Midbrain (tissue), 1 donor: ENCODE results near the gene C15orf39.
"Not testable (repeated sequence)": the region's sequence is repeated elsewhere in the genome, so short reads cannot be mapped to it uniquely, and the experiment has no call there.

Source experiments
- DNase-seq: peaks from one replicate; lab custom pipeline; 2025; lab: John Stamatoyannopoulos, UW

The C15orf39 gene

DNA sequence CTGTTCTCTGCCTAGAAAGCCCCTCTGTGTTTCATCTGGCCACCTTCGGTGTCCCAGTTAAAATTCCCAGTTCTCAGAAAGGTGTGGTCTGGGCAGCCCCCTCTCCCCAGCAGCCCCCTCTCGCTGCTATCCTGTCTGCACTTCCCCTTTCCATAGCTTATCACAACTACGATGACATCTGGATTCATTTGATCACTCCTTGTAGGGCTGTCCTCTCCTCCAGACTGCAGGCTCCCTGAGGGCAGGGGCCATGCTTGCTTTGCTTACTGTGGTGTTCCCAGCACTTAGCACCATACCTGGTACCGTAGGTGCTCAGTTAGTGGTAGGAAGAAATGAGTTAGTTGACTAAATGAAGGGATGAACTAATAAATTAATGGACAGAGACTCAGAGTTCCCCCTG lies 30.2 kb downstream of the C15orf39 start:
- DNase-seq, result no peak

- DNase-seq, result no peak
These were observed 30.7 kb downstream of the C15orf39 start for GRCh38 chr15:75232252-75232813.

- DNase-seq, result no peak
These were observed 31.3 kb downstream of the C15orf39 start for GRCh38 chr15:75232826-75233503.

DNA sequence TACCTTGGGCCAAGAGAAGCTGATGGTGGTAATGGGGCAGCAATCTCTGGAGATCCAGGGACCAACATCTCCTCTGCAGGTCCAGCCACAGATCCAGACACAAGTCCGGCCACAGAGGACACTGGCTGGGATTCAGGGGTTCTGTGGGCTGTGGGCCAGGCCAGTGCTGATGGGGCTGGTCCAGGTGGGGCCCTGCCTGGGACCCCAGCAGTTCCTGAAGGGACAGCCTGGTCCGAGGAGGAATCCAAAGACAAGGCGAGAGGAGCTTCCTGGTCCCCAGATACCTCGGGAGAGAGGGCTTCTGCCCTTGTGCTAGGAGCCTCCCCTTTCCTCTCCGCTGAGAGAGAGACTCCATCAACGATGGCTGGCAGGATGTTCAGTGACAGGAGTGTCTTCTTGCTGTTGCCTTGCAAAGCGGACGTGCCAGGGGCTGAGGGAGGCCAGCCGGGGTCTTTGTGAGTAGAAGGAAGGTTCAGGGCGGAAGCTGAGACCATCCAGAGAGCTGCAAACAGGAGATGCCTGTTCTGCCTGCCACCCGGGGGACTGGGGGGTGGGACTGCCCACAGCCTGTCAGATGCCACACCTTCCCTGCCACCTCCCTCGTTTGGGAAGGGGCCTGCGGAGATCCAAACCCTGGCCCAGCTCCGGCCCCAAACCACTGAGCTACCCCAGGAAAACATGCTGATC lies 32.0 kb downstream of the C15orf39 start:
- no peak for DNase-seq

DNA sequence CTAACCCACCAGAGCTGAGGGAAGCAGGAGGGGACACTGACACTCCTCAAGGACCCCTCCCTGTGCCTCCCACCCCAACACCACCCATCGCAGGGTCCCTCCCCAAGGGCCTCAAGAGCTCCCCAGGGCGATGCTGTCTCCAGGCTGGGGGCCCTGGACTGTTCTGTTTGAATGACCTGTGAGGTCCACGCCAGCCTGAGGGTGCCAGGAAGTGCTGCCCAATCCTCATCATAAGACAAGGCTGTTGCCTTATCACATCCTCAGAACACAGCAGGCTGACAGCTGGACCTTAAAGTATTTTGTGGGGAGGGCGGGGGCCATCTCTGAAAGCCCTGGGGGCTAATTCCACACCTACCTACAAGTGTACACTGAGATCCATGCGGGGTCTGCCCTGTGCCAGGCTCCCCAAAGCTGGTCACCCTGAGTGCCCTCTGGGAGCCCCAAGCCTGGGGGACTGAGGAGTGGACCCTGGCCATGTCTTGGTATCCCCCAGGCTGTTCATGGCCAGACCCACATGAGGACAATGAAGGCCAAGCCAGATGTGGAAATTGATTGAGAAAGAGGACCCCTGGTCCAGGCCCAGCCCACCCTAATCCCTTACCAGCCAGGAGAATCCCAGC lies 32.6 kb downstream of the C15orf39 start:
- no peak for DNase-seq

GRCh38 chr15:75235051-75235673 lies 33.5 kb downstream of the C15orf39 start:
- no peak for DNase-seq

- no peak for DNase-seq
These were observed 34.4 kb downstream of the C15orf39 start for GRCh38 chr15:75235760-75236729.

DNA sequence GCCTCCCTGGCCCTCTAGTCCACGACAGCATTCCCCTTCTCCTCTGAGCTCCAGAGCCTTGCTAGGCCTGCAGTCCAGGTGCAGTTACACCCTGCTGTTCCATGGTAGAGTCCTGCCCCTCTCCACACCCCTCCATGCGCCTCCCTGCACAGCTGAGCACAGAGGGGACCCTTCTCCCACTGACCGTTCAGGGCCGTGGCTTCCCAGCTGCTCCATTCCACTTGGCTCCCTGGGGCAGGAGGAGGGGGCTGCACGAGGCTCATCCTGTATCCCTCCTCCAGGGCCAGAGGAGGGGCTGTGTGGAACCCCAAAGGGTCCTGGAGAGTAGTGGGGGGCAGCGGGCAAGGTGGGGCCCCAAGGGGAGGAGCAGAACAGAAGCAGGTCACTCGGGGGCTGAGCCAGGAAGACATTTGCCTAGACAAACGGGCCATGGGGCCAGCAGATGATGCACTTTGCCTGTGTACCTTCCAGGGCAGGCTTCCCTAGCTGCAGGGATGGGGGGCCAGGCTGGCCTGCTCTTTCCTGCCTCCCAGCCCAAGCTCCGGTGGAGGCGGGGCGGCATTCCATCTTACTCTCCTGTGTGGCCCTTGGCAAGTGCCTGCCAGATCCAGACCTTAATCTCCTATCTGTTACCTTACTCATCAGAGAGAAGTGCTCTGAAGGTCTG lies 35.8 kb downstream of the C15orf39 start:
- DNase-seq, result no peak

DNA sequence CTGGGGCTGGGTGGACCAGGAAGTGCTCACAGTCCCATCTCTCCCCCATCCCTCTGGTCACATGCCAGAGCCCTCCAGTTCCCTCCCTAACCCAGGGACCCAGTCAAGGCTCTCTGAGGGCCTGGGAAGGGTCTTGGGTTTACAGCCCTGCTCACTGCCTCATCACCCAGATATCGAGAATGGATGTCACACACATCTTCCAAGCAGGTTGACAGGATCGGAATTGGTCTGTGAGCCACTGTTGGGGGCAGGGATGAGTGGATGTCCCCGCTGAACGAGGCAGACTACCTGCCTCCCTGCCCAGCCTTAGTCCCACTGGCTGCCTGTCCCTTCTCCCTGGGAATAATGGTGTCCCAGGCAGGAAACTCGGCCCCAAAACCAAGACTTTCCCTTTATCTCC lies 36.5 kb downstream of the C15orf39 start:
- DNase-seq, result no peak

GRCh38 chr15:75245741-75246140 lies 44.1 kb downstream of the C15orf39 start:
- DNase-seq, result not testable (repeated sequence)

GRCh38 chr15:75248991-75249390 lies 47.3 kb downstream of the C15orf39 start:
- not testable (repeated sequence) for DNase-seq

- no peak for DNase-seq
These were observed 48.0 kb downstream of the C15orf39 start for GRCh38 chr15:75249726-75250125.

DNA sequence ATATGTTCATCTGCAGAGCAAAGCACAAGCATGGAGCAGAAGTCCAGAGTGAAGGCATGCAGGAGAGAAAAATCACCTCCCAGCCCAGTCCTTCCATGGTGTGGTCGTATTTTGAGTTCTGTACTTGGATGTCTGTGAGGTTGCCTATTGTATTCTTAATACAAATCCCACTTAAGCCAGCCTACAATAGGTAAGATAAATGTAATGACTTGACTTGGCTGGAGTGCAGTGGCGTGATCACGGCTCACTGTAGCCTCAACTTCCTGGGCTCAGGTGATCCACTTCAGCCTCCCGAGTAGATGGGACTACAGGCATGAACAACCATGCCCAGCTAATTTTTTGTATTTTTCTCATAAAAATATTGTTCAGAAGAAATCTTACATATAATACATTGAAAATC lies 49.7 kb downstream of the C15orf39 start:
- not testable (repeated sequence) for DNase-seq

DNA sequence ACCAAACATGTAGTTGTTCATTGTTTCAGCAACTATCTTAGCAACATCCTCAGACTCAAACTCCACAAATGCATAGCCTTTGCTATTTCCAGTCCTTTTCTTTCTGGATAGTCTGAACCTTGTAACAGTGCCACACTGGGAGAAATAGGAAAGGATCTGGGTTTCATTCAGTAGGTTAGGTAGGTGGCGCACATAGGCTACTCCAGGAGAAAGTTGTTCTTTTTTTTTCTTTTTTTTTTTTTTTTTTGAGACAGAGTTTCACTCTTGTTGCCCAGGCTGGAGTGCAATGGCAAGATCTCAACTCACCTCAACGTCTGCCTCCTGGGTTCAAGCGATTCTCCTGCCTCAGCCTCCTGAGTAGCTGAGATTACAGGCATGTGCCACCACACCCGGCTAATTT lies 50.6 kb downstream of the C15orf39 start:
- DNase-seq, result not testable (repeated sequence)

DNA sequence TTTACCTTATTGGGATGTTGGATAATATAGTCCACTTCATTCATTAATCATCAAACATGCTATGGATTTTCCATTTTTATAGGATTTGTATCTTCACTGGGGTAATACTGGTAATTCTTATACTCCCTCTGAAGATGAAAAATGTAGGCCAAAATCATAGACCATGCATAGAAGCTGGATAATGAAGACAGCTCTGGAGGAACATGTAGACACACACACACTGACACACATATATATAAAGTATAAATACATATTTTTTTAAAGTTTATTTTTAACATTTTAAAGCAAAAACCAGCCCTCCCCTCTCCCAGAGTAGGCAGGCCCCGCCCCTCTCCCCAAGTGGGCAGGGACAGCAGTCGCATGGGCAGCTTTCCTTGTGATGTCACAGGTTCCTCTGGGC lies 56.4 kb downstream of the C15orf39 start, which contains the start of gene GOLGA6C:
GOLGA6C (plus strand) TSS at position 301 of the 400 bp plus-strand sequence. CDS start 265 bp downstream, outside the sequence.
- DNase-seq, result not testable (repeated sequence)

DNA sequence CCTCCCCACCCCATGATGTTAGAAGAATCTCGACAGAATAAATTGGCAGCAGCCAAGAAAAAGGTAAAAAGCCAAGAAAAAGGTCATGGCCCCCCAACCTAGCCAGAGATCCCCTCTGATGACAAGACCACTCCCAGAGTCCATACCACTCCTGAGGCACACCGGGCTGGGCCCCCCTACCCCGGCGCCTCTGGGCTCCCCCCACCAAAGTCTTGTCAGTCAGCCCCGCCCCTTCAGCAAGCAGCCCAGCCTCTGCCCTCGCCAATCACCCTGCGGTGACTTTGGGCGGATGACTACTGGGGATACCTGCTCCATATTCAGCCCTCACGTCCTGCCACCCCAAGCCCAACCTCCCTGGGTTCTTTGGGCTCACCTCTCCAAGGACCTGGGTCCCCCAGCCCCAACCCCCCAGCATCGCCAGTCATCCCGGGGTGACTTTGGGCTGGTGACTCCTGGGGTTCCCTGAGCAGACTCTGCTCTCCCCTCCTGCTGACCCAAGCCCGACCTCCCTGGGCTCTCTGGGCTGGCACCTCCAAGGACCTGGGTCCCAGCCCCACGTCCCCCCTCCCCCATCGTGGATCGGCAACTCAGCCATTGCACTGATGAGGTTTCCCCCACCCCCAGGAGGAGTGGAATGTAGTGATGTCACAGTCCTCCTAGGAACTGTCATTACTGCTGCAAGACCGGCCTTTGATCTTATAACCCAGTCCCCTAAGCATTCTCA lies 57.1 kb downstream of the C15orf39 start:
- not testable (repeated sequence) for DNase-seq

GRCh38 chr15:75259873-75260272 lies 58.2 kb downstream of the C15orf39 start:
- not testable (repeated sequence) for DNase-seq
